Fibroblast of pulmonary artery (primary cell): ENCODE measurements around the gene ATRAID.

Experiments used
- DNase-seq: peaks from one replicate; pipeline ENCODE4 v3.0.0-alpha.2; 2010; ENCODE audit warnings: low read depth
- H3K4me3 ChIP-seq: replicated peaks from 2 replicates; pipeline ENCODE4 v1.5.1; 2011; ENCODE audit warnings: low read depth, mild to moderate bottlenecking, control low read depth, low read length, moderate library complexity
- TF ChIP-seq, protein P1 (sequence below): IDR thresholded peaks from 2 replicates; pipeline ENCODE4 v1.5.1; 2011; ENCODE audit warnings: mild to moderate bottlenecking, control low read depth, low read length, inconsistent platforms; ENCODE audit errors: missing control alignments

ATRAID gene

DNA sequence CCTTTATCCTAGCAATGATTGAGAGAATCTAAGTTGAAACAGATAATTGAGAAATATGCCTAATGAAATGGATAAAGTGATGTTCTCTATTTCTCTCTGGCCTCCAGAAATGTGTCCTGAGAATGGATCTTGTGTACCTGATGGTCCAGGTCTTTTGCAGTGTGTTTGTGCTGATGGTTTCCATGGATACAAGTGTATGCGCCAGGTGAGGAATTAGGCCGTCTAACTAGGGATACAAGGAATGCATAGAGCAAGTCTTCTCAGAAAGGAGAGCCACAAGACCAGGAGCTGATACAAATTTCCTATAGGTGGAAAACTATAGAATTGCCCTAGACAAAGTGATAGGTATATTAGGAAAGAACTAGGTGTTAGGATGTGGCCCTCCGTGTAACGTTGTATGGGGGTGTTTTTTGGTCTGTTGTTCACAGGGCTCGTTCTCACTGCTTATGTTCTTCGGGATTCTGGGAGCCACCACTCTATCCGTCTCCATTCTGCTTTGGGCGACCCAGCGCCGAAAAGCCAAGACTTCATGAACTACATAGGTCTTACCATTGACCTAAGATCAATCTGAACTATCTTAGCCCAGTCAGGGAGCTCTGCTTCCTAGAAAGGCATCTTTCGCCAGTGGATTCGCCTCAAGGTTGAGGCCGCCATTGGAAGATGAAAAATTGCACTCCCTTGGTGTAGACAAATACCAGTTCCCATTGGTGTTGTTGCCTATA is 4.7 kb downstream of the ATRAID start:
- no peak for DNase-seq
- peak overlapping the region; percentile 81 for H3K4me3 ChIP-seq
- TF ChIP-seq, protein P1, sequence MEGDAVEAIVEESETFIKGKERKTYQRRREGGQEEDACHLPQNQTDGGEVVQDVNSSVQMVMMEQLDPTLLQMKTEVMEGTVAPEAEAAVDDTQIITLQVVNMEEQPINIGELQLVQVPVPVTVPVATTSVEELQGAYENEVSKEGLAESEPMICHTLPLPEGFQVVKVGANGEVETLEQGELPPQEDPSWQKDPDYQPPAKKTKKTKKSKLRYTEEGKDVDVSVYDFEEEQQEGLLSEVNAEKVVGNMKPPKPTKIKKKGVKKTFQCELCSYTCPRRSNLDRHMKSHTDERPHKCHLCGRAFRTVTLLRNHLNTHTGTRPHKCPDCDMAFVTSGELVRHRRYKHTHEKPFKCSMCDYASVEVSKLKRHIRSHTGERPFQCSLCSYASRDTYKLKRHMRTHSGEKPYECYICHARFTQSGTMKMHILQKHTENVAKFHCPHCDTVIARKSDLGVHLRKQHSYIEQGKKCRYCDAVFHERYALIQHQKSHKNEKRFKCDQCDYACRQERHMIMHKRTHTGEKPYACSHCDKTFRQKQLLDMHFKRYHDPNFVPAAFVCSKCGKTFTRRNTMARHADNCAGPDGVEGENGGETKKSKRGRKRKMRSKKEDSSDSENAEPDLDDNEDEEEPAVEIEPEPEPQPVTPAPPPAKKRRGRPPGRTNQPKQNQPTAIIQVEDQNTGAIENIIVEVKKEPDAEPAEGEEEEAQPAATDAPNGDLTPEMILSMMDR, result no peak

DNA sequence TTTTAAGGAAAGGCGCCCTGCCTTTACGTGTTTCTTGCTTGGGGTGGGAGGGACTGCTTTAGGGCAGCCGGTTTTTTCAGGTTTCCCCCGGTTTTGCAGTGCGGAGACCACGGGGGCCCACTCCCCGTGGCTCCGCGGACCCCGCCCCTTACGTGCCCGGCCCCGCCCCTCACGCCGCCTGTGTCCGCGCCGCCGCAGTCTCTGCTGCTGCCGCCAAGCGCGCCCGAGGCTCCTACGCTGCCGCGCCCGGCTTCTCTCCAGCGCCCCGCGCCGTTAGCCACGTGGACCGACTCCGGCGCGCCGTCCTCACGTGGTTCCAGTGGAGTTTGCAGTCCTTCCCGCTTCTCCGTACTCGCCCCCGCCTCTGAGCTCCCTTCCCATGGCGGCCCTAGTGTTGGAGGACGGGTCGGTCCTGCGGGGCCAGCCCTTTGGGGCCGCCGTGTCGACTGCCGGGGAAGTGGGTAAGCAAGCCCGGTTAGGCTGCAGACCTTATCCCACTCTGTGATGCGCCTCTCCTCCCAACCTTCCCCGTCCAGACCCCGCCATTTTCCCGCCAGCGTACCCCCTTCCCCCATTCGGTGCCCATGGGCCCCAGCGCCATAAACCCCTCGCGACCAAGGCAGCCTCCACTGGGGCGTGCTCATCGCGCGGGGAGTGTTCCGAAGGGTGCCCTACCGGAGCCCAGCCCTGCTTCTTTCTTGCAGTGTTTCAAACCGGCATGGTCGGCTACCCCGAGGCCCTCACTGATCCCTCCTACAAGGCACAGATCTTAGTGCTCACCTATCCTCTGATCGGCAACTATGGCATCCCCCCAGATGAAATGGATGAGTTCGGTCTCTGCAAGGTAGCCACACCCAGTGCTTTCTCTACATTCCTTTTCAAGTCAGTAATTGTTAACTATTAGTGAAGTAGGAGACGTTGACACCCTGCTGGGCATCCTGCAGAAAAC is 5.6 kb downstream of the ATRAID start, which contains the start of gene CAD:
Gene CAD (plus strand): TSS at position 197 of the 949 bp plus-strand sequence. CDS start 183 bp downstream, at position 380.
- TF ChIP-seq, protein P1, result no peak
- peak; percentile 84 for DNase-seq
- peak within 1 kb of the TSS; percentile 81 for H3K4me3 ChIP-seq

DNA sequence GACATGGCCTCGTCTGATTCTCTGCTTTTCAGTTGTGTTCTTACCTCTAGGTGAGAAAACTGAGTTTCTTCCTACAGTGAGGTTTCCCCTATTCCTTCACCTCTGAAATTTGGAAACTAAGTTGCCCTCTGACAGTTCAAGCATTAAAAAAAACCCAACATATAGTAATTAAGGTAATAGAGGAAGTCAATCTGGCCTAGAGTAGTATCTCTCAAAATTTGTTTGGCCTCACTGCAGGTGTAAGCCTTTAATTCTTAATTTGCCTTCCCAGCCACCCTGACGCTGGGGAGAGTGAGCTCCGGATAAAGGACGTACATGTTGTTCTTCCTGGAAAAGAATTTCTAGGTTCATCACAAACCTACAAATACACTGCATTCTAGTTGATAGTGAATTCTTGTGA is 6.8 kb downstream of the ATRAID start:
- no peak for DNase-seq
- TF ChIP-seq, protein P1, result no peak
- H3K4me3 ChIP-seq, result no peak overlapping the region

DNA sequence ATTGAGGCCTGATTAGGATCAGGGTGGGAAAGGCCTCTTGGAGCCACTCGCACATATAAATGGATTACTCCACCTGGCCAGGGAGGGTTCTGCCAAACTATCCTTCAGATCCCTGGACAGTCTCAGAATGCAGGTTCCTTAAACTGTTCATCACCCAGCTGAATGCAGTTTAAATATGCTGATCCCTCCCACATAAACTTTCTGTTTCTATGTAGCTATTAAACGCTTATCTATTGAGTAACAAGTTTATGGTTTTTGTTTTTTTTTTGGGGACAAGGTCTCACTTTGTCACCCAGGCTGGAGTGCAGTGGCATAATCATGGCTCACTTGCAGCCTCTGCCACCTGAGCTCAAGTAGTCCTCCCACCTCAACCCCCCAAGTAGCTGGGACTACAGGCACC is 7.2 kb downstream of the ATRAID start:
- TF ChIP-seq, protein P1, result no peak
- no peak for DNase-seq
- H3K4me3 ChIP-seq, result no peak overlapping the region

DNA sequence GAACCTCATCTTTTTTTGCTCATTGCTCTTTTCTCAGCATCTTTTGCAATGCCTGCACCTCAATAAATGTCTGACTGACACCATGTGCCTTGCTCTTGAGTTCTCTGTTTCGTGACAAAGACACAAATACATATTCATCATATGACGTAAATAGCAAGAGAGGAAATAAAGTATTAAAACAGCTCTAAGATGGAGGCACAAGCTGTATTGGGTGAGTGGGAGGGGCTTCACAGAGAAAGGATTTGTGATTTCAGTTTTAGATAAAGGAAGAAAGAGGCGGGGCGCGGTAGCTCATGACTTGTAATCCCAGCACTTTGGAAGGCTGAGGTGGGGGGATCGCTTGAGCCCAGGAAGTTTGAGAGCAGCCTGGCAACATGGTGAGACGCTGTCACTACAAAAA is 8.2 kb downstream of the ATRAID start:
- DNase-seq, result no peak
- TF ChIP-seq, protein P1, result no peak
- no peak overlapping the region for H3K4me3 ChIP-seq

DNA sequence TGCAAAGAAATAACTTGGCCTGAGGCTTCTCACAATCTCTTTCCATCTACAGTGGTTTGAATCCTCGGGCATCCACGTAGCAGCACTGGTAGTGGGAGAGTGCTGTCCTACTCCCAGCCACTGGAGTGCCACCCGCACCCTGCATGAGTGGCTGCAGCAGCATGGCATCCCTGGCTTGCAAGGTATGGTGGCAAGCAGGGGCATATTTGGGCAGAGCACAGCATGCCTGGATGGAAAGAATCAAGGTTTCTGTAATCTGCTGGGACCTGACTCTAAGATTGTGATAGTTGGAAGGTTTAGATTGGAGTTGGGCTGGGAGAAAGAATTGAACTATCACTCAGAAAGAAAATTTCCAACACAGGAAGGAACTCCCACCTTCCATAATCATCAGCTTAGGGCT is 9.3 kb downstream of the ATRAID start:
- no peak for DNase-seq
- H3K4me3 ChIP-seq, result no peak overlapping the region
- TF ChIP-seq, protein P1, result no peak
